Activated CD4-positive, CD25-positive, alpha-beta regulatory T cell treated with anti-CD3 and anti-CD28 coated beads, Interleukin-2, amount 50 U/mL, for 16 hours (primary cell): ENCODE data around the gene ESF1.
A peak's percentile ranks its signal among the peaks of the same experiment; 100 is the strongest.

Experiments
- DNase-seq: peaks from one replicate; pipeline ENCODE4 v3.0.0-alpha.2; 2020; ENCODE audit warnings: low read depth, low spot score

Gene ESF1

GRCh38 chr20:13784893-13785715 lies at the start of gene ESF1, which contains the start of gene NDUFAF5:
TSS of gene ESF1 (minus strand) at chr20:13784919. CDS start at chr20:13783140, 1,779 bp downstream.
TSS of gene NDUFAF5 (plus strand) at chr20:13785028. CDS start at chr20:13785069, 41 bp downstream.
- DNase-seq = peak; percentile 90

- DNase-seq = no peak
Observed at GRCh38 chr20:13831476-13831875, 46.8 kb upstream of the ESF1 start.

GRCh38 chr20:13825465-13825864 lies 40.7 kb upstream of the ESF1 start:
- no peak for DNase-seq

- no peak for DNase-seq
Observed at GRCh38 chr20:13824459-13824858, 39.7 kb upstream of the ESF1 start.

GRCh38 chr20:13822459-13822858 lies 37.7 kb upstream of the ESF1 start:
- no peak for DNase-seq

GRCh38 chr20:13821876-13822275 lies 37.2 kb upstream of the ESF1 start:
- no peak for DNase-seq

- no peak for DNase-seq
Observed at GRCh38 chr20:13819885-13820645, 35.3 kb upstream of the ESF1 start.

GRCh38 chr20:13817342-13817741 lies 32.6 kb upstream of the ESF1 start:
- no peak for DNase-seq

- DNase-seq = no peak
Observed at GRCh38 chr20:13816757-13817156, 32.0 kb upstream of the ESF1 start.

GRCh38 chr20:13814672-13815071 lies 30.0 kb upstream of the ESF1 start:
- no peak for DNase-seq

- no peak for DNase-seq
Observed at GRCh38 chr20:13813910-13814309, 29.2 kb upstream of the ESF1 start.

- DNase-seq = no peak
Observed at GRCh38 chr20:13810446-13810845, 25.7 kb upstream of the ESF1 start.

- DNase-seq = no peak
Observed at GRCh38 chr20:13809855-13810254, 25.1 kb upstream of the ESF1 start.

- no peak for DNase-seq
Observed at GRCh38 chr20:13809373-13809772, 24.7 kb upstream of the ESF1 start.

GRCh38 chr20:13800728-13801134 lies 16.0 kb upstream of the ESF1 start:
- DNase-seq = no peak

GRCh38 chr20:13799974-13800373 lies 15.3 kb upstream of the ESF1 start:
- DNase-seq = no peak

GRCh38 chr20:13799040-13799439 lies 14.3 kb upstream of the ESF1 start:
- no peak for DNase-seq

GRCh38 chr20:13794667-13795066 lies 9.9 kb upstream of the ESF1 start:
- DNase-seq = no peak

GRCh38 chr20:13793001-13793400 lies 8.3 kb upstream of the ESF1 start:
- no peak for DNase-seq

- no peak for DNase-seq
Observed at GRCh38 chr20:13791540-13792459, 7.1 kb upstream of the ESF1 start.

GRCh38 chr20:13790708-13791107 lies 6.0 kb upstream of the ESF1 start:
- DNase-seq = no peak
